LNCAP (cell line): ENCODE measurements around the gene NTNG2.

Experiments used
- TF ChIP-seq, protein P1 (sequence below): fragments of 450-650 bp; IDR thresholded peaks from 2 replicates; pipeline ENCODE4 v1.5.1; 2017; ENCODE audit warnings: mild to moderate bottlenecking

The NTNG2 gene

DNA sequence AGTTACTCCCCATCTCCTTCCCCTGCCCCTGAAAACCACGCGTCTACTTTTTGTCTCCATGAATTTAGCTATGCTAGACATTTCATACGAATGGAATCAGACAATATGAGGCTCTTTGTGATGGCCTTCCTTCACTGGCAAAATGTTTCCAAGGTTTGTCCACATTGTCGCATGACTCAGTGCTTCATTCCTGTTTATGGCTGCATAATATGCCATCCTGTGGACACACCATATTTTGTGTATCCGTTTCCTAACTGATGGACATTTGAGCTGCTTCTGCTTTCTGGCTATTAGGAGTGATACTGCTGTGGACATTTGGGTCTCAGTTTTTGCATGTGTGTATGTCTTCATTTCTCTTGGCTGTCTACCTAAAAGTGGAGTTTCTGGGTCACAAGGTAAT lies 14.5 kb downstream of the NTNG2 start:
- TF ChIP-seq, protein P1, sequence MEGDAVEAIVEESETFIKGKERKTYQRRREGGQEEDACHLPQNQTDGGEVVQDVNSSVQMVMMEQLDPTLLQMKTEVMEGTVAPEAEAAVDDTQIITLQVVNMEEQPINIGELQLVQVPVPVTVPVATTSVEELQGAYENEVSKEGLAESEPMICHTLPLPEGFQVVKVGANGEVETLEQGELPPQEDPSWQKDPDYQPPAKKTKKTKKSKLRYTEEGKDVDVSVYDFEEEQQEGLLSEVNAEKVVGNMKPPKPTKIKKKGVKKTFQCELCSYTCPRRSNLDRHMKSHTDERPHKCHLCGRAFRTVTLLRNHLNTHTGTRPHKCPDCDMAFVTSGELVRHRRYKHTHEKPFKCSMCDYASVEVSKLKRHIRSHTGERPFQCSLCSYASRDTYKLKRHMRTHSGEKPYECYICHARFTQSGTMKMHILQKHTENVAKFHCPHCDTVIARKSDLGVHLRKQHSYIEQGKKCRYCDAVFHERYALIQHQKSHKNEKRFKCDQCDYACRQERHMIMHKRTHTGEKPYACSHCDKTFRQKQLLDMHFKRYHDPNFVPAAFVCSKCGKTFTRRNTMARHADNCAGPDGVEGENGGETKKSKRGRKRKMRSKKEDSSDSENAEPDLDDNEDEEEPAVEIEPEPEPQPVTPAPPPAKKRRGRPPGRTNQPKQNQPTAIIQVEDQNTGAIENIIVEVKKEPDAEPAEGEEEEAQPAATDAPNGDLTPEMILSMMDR: no peak

DNA sequence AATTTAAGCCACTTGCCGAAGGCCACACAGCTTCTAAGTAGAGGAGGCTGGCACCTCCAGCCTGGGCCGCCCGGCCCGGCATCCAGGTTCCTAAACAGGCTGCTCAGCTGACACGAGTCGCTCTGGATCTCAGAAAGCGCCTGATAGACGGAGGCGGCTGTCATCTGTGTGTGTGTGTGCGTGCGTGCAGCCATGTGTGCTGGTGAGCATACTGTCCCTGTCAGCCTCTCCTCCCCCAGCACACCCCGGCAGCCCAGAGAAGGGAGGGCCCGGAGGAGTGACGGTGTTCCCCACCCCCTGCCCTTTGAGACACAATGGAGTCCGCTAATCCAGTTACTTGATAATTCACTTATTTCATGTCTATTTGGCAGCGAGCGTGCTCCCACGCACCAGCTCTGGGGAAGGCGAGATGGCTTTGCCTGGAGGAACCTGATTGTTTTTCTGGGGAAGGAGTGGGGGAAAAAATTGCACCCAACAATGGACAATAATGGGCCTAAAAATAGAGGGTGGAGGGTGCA lies 20.0 kb downstream of the NTNG2 start:
- TF ChIP-seq, protein P1: no peak

DNA sequence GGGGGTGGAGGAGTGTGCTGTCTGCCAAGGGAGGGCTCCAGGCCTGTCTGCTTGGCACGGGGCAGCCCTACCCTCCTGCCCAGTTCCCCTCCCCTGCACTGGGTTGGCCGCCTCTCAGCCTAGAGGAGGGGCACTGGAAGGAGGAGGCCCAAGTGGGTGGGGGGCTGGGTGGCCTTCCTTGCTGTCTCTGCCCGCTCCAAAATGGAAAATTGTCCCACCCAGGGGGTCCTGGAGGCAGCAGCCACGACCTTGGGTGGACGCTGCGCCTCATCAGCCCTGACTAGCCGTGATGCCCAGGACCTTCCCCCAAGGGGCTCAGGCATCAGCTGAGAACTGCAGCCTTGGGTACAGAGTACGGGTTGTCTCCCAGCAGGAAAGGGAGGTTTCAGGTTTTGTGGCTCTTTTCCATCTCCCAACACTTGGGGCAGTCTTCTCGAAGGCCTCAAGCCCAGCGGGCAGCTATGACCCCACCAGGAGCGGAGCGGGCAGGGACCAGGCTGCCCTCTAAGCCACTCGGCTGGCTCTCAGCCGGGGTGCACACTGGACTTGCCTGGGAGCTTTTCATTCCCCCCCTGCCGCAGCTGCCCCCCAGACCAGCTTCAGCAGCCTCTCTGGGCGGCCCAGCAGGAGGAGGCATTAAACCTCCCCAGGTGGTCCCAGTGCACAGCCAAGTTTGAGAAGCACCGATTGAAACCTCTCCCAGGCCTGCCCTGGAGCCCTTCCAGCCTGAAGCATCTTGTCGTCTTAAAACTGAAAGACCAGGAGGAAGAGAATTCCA lies 20.6 kb downstream of the NTNG2 start:
- TF ChIP-seq, protein P1: no peak

DNA sequence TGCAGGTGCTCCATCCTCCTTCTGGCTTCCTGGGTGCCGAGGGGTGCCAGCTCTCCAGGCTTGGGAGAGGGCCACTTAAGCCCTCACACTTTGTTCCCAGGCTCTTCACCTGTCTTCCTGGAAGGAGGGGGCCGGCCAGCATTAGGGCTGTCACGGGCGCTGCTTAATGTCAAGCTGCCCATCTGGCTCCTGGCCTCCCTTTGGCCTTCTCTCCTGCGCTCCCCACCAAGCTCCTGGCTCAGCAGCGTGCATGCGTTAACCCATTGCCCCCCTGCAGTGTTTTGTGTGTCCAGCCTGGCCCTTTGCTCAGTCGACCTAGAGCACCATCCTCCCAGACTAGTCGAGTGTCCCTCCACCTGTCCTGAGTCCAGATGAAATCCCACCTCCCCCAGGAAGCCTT lies 21.3 kb downstream of the NTNG2 start:
- TF ChIP-seq, protein P1: no peak

DNA sequence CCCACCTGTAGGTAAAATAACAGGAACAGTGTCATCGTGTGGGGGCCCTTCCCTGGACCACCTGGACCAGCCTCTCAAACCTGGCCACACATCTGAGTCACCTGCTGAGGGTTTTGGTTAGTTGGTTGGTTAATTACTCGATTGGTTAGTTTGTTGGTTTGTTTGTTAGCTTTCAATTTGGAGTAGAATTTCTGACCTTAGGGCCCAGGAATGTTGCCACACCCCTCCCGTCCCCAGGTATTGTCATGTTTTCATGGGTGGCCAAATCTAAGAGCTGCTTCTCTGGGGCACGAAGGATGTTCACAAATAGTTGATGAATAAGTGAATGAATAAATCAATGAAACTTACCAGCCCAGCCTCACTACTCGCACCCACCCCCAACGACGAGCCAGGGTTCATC lies 21.9 kb downstream of the NTNG2 start:
- TF ChIP-seq, protein P1: no peak

DNA sequence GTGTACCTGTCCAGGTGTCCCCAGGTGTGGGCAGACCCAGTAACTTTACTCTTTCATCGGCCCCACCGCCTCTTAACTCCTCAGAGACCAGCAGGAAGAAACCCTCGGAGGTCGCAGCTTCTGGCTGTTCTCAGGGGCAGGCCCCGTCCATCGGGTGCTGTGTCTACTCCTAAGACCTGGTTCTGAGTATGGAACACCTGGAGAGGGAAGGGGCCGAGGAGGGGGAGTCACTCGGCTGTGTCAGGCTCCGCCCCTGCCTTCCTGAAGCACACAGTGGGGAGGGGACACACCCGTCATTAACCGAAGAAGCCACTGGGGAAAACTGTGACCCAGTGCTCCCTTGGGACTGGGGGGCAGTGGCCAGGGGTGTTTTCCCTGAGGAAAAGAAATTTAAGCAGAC lies 22.3 kb downstream of the NTNG2 start:
- TF ChIP-seq, protein P1: no peak

DNA sequence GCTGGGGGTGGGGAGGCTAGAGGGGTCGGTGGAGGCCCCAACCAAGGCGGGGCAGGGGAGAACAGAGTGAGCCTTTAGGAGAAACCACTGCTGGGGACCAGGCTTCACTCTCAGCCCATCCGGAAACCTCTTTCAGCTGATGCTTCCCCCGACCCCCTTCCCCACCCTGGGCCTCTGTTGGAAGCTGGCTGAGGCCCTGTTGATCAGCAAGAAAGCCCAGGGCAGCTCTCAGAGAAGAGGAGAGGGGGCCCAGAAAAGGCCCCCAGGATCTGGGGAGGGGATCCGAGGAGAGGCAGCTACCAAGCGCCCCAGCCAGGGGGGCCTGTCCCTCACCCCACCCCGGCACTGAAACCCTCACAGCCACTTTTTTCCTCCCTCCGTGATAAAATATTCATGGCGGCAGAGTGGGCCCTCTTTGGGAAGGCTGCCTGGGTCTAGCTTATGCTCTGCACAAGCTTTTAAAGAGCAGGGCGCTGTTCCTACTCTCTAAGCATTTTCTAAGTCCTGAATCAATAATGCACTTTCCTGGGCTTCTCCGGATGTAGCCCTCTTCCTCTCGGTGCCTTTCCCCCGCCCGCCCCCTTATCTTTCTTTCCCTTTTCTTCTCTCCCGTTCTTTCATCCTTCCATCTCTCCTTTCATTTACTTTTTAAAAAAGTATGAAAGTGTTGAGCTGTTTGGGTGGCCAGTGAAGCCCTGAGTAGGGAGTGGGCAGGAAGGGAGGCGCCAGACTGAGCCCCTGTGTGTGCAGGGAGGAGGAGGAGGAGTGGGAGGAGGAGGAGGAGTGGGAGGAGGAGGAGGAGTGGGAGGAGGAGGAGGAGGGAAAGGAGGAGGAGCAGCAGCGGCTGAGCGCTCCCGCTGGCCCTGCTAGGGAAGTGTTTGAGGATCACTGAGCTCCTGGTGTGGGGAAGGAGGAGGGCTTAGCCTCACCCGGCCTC lies 23.5 kb downstream of the NTNG2 start:
- TF ChIP-seq, protein P1: no peak
